ENCODE data around the gene TNFRSF1A.

- TF ChIP-seq CTCF (IDR thresholded peaks at IDR 0.05; ENCODE audit: borderline replicate concordance, extremely low read depth, low read length, poor library complexity, severe bottlenecking) = no peak
- TF ChIP-seq EZH2 (IDR thresholded peaks at IDR 0.05; ENCODE audit: borderline replicate concordance, low read depth, low read length, severe bottlenecking) = no peak
These were observed 10.7 kb downstream of the TNFRSF1A start for GRCh38 chr12:6330999-6331714.
